ENCODE results near the gene RPE.

Gene RPE
- total RNA-seq, result 11.1 to 30.2 reads per million in 2 donors

DNA sequence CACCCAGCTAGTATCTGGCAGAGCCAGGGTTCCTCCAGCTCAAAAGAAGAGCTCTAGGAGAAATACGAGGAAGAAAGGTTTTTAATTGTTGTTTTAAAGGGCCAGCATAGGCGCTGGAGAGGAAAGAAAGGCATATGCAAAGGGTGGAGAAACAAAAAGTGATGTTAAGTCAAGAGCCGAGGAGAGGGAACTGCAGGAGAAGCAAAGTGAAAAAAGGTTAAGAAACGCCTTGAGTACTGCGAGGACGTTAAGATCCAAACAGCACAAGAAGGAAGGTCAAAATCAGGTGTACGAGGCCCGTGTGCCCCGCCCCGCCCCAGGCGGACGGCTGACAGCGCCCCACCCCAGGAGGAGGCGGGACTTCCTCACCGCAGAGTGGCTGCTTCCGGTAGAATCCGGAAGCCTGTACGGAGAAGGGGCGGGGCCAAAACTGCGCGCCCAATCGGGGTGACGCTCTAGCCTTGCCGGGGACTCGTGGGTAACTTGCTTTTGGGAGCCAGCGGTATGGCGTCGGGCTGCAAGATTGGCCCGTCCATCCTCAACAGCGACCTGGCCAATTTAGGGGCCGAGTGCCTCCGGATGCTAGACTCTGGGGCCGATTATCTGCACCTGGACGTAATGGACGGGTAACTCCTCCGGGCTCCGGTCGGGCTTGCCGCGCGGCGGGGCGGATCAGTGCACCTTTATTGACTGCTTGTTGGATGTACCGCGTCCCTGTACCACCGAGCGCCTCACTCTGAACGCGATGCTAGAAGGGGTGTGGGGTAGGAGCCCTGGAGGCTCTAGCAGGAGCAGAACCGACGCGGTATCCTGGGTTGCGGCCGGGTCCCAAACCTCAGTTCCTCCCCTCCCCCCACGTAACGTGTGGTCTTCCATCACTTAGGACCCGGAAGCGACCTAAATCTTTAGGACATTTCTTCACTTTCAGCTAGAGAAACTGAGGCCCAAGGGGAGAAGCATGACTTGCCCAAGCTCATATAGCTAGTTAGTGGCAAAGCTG lies at the start of gene RPE:
TSS of gene RPE (plus strand) at position 481 of the 1,000 bp plus-strand sequence. CDS start at position 505, 24 bp downstream.
- peak; percentile 97 for DNase-seq

DNA sequence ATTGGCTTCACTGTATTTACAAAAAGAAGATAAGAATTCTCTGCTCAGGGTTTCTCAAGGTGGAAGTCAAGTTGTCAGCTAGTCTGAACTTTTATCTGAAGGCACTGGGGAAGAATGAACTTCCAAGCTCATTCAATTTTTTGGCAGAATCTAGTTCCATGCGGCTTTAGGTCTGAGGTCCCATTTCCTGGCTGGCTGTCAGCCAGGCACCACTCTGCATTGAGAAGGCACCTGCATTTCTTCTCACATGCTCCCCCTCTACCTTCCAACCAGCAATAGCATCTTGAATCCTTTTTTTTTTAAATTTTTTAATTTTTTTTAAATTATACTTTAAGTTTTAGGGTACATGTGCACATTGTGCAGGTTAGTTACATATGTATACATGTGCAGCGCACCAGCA lies 46.2 kb upstream of the RPE start:
- no peak for DNase-seq

DNA sequence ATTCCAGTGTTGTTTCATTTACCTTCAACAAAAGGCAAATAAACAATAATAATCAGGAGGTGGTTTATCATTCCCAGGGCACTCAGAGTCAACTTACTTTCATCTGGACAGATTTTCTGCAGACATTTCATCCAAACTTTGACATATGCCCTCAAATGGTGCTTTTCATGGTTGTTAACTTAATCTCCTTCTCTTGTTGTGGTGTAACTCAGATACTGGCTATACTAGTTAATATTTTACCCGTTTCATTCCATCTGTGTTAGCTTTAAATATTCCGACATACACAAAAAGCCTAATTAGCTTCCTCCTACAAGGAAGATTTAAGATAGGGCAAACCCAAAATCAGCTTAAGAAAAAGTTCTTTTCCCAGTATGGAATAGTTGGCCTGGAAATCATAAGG lies 44.4 kb upstream of the RPE start:
- no peak for DNase-seq

DNA sequence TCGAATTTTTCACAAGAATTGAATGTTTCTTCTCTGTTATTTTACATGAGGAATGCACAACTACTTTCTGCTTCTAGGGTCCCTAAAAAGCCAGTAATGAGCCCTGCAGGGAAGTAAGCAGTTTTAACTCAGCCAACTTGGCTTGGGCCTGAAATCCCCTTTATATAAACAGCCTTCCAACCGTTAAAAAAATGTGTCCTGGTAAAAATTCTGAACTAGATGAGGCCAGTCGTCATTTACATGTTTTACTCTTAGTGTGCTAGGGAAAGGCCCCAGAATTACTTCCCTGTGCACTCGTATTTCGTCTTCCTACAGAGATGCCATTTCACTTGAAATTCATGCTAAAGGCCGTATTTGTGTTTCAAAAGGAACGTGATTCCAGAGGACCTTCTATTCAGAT lies 42.4 kb upstream of the RPE start:
- no peak for DNase-seq

DNA sequence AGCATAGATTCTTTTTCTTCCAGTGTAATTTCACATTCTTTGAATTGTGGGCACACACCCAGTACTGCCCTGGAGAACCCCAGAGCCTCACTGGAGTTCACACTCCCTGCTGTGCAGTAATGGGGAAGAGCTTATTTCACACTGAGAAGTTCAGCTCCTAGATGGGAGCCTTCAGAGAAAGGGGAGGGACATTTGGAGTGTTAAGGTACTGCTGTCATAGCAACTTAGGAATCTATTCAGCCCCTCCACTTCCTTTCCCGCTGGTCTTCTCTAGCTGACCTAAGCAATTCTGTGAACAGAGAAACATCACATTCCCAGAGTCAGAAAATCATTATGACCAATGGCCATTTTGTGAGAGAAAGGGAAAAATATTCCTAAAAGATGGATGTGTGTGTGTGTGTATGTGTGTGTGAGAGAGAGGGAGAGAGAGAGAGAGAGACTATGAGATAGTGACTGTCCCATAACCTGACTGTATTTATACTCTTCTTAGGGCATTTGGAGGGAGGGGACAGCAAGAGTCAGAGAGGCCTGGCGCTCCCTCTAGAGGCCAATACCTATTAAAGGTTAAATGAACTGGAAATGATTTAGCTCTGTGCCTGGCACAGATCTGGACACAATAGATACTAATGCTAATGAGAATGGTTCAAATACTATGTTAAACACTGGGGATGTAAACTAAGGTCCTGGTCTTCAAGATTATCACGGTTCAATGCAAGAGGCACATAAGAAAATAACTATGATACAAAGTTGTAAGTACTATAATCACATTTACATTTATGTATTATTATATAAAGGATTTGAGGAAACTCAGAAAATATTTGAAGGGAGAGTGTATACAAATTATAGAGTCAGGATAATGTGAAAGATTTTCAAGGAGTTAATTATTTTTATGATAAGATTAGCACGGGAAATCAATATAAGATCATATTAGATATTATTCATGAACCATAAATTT lies 41.5 kb upstream of the RPE start:
- peak; percentile 1 for DNase-seq

DNA sequence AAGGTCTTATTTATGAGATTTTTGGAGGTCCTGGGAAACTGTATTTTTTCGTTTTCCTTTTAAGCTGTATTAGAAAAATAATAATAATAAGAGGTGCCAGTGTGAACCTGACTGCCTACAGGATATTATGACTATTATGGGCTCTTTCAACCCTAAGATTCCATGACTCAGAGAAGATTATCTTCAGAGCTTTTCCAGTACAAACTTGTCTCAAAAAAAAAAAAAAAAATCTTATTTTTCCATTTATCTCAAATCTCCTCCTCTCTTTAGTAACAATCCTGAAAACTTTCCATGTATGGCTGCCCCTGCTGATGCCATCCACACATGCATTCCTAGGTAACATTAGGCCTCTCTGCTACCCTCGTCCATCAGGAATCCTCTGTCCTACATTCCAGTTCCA lies 36.7 kb upstream of the RPE start:
- no peak for DNase-seq

DNA sequence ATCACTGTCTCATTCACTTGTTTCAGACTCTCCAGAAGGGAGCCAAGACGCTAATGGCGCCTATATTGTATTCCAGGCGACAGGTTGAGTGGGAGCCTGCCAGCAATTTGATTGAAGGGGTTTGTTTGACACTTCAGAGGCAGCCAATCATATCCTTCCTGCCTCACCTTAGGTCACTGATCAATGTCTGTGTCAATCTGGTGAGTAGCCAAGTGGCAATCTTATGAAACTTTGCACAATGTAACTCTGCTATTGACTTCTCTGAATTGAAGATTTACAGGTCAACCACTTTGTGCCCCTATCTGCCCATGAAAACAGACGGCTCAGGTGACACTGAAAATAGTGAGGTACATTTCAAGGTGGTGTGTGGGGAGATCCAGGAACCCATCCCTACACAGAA lies 32.7 kb upstream of the RPE start:
- no peak for DNase-seq

DNA sequence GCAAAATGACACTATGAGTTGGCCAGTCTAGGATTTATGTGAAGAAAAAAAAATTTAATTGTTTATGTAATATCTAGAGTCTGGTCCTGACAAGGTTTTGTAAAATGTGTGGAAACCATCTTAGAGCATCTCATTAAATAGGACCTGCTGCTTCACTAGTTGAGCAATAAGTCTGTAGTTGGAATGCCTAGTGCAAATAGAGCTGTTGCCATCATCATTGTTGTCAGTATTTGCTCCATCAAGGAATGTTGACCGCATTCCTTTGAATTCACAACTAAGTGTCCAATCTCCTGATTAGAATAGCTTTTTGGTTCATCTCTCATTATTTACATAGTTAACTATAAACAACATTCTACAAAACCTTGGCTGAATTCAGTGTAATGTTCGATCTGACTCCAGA lies 32.2 kb upstream of the RPE start:
- no peak for DNase-seq

DNA sequence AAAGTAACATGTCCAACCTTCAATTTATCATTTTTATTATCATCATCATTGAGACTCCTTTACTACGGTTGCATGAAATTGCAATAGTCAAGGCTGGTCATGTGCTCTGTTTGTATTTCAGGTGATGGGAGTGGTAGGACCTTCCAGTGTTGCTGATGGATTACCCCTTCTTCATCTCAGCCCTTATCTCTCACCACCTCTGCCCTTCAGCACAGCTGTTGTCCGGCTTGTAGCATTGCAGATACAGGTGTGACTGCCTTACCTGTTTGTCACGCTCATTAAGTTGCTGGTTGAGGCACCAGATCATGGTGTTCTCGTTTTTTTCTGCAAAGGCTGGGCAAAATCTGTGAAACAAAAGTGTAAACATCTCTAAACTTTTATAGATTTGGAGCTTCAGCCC lies 31.7 kb upstream of the RPE start:
- no peak for DNase-seq

DNA sequence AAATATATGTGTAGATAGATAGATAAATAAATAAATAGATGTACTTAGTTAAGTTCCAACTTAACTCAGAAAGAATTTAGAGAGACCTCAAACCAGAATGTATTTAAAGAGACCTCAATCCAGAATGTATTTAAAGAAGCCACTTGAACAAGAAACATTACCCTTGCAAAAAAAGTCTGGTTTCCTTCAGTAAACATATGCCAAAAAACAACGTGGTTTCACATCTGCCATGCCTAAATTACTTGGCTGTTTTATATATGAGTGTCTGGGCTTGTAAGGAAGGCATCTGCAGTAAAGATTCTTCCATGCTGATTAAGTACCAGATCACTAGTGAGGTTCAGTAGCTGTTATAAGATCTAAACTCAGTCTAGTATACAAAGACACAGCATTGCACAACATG lies 29.1 kb upstream of the RPE start:
- no peak for DNase-seq

DNA sequence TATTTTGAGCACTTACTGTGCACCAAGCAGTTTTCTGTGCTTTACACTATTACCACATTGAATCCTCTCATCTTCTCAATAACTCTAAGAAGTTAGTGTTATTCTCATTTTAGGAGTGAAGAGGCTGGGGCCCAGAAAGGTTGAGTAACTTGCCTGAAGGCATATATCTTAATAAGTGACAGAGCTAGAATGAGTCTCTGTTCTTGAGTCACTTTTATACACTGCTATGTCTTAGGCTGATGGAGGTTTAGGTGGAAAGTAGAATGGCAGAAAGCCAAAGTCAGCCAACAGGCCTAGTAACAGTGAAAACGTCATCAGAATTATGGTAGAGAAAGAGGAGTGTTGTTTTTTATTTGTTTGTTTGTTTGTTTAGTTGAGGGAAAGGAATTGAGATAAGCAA lies 27.9 kb upstream of the RPE start:
- DNase-seq, result no peak

DNA sequence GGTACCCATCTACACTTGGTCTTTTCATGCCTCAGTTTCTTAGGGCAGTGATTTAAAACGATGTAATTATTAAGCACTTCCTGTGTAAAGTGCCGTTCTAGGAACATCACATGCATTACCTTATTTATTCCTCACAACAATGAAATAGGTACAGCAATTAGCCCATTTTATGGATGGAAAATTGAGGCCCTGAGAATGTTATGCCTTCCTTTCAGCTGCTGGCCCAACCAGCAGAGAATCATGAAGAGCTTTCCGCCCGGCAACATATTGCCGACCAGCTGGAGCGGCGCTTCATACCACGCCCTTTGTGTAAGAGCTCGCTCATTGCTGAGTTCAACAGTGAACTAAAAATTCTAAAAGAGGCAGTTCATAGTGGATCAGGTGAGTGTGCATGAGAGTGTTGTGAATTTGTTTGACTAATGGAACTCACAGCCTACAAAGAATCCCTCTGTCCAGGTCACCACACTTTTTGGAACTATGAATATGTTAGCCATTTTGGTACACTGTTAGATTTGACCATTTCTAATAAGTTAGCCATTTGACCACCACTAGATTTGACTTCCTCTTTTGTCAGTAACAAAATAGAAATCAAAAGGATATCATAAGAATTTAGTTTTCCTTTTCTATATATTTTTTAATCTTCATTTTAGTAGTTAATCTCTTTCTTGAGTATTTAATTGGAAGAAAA lies 25.6 kb upstream of the RPE start:
- no peak for DNase-seq

DNA sequence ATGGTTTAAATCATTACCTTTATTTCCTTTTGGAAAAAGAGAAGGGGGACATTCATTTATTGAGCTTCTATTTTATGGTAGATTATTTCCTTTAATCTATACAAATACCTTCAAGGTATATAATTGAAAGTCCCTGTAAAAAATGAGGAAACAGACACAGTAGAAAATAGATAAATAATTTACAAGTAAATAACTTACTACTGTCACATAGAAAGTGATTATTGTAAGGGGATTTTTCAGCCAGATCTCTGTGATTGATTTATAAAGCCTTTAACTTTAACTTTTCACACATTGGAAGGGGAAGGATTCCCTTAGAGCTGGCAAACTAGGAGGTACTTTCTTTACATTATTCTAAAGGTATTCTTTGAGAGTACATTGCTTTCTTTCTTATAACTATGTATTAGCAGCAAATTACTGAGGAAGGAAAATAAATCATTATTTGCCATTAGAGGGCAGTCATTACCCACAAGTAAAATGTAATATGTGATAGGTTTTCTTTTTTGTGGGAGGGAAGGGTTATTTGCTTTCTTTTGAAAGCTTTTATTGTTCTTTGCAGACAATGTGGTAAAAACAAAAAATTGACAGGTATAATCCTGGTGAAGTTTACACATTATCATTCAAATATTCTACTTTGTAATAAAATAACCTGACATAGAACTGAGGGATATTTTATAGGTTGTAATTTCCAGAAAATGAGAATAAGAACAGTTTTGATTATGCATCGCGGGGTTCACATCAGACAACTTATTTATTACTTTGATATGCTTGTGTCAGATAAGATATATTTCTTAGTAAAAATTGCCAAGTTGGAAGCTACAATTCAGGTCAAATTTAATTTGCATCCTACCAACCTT lies 24.8 kb upstream of the RPE start:
- DNase-seq, result no peak

DNA sequence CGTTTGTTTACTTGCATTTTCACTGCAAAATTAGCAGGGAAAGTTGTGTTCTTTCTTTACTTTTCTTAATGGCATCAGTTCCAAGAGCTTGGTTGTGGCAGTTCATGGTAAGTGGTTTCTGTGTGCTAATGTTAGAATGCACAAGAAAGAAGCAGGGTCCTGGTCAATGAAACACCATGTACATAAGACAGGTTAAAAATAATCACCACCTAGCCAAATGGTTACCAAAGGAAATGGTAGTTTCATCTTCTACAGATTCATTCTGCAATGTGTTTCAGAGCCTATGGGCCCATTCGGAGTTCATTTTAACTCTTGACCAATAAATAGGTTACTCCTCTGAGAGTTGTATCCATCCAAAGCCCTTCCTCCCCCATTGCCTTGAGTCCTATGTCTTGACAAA lies 18.1 kb upstream of the RPE start:
- DNase-seq, result no peak

DNA sequence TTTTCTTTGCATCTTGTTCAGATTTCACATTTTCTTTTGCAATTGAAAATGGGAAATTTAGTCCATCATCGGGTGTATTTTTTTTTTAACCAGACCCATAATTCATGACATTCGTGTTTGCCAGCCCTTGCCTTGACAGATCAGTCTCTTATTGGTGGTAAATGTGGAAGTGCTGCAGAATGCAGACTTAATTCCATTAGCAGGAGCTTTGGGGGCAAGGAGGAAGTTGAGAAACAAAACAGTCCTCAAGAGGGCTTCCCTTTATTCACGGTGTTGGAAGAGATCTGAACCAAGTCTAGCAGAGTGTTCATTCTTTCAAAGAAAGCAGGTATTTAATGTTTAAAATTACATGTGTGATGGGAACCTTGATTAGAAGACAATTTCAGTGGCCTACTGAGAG lies 16.6 kb upstream of the RPE start:
- no peak for DNase-seq

DNA sequence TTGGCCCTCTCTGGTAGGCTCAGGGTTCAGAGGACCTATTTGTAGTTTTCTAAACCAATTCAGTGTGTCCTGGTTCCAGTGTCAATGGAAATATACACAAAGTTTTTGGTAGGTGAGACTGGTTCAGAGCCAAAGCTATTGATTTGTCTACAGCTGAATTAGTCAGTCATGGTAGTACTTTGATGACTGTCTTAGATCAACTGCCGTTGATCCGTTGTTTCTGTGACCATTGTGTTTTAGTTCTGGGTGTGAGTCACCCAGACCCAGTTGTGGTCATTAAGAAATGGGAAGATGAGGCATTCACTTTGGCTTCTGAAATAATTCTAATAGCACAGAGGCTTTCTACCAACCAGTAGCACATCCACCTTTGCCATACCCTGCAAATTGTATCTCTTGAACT lies 16.0 kb upstream of the RPE start:
- DNase-seq, result no peak

DNA sequence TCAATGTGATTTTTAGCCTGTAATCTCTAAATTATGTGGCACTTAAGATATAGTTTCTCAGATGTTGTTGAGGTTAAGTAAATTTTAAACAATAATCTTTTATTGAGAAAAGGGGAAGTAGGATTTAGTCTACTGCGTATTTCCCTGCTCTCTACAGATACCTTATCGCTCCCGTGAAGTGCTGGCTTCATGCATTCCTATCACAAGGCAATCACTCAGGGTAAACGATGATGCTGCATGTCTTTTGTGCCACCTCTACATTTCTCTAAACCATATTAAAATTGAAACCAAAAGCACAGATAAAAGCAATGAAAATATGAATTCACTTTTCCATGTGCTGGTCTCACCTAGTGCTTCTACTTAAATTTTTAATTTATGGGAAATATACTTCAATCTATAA lies 14.4 kb upstream of the RPE start:
- DNase-seq, result no peak

DNA sequence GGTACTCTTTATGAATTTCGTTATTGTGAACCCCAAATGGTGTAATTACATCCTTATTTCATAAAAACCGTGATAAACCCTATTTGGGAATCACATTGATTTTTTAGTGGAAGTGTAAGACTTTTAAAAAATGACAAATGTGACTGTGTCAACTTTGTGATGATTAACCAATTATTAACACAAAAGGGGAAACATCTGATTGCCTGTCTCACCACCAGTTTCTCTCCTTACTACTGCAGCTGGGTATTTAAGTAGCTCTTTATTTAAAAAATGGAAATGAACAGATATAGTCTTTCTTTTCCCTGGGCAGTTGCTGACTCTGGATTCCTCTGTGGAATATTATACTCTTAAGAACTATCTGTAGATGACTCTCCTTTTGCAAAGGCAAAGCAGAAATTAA lies 11.6 kb upstream of the RPE start:
- no peak for DNase-seq

DNA sequence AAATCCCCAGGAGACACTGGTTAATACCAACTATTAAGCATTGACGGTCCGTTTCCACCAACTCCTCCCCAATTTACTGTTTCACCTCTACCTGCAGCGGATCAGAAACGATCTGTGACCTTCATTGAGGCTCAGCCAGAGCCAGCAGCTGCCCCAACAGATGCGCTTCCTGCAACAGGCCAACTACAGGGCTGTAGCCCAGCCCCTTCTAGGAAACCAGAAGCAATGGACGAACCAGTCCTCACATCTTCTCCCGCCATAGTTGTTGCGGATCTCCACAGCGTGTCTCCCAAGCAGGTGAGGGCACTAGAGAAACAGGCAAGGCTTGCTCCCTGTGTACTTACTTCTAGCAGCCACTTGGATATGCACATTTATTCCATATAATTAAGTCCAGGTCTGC lies 8.5 kb upstream of the RPE start:
- DNase-seq, result no peak

DNA sequence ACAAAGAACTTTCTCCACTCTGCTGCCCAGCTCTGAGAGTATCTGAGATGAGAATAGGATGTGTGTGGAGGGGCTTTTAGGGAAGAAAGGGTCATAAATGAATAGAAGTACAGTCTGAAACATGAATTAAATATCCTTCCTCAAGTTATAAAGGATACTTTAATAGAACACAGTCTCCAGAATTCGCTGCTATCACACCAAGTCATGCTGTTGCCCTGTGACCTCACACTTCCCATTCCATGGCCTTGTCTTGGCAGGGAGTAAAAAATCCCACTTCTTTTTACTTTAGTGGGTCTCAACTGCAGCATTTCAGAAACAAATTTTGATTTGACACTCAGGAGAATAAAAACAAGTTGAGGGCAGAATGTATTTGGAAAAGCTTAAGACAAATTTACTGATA lies 3.8 kb upstream of the RPE start:
- DNase-seq, result no peak

DNA sequence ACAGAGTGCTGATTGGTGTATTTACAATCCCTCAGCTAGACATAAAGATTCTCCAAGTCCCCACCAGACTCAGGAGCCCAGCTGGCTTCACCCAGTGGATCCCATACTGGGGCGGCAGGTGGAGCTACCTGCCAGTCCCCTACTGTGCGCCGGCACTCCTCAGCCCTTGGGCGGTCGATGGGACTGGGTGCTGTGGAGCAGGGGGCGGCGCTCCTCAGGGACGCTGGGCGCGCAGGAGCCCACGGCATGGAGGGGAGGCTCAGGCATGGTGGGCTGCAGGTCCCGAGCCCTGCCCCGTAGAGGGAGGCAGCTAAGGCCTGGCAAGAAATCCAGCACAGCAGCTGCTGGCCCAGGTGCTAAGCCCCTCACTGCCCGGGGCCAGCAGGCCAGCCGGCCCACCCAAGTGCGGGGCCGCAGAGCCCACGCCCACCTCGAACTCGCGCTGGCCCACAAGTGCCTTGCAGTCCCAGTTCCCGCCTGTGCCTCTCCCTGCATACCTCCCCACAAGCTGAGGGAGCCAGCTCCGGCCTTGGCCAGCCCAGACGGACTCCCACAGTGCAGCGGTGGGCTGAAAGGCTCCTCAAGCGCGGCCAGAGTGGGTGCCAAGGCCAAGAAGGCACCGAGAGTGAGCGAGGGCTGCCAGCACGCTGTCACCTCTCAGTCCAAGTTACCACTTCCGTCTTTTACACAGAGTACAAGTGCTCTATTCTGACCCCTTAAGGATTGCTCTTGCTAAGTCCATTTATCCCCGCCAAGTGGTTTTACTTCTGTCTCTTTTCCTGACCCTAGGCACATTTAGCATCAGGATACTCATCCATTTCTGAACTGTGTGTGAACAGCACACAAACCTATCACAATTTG lies 1.7 kb upstream of the RPE start:
- no peak for DNase-seq

Data from T-helper 9 cell (primary cell).